Renal cortex interstitium (tissue), 11 donors: ENCODE results near the gene PCCB. TPM values are rescaled to one million over a fixed set of nuclear protein-coding genes. Genes with fewer than 3 reads are reported as not detected.
"Not testable (repeated sequence)": the region's sequence is repeated elsewhere in the genome, so short reads cannot be mapped to it uniquely, and the experiment has no call there.

Experiments used
- DNase-seq, 11 donors: peaks; one replicate each; pipeline ENCODE4 v3.0.0-alpha.2; 2013; ENCODE audit warnings: low read depth in 9 of 11, low spot score in 4 of 11; ENCODE audit errors: extremely low read depth in 1 of 11
- polyA plus RNA-seq, 3 donors: library from polyadenylated mRNA; unstranded; fragments of 120-200 nt; gene quantifications; one replicate each; pipeline ENCODE4 v1.2.1, GENCODE V29; 2013; ENCODE audit not compliant: insufficient read length in 3 of 3

The PCCB gene
- polyA plus RNA-seq, 3 donors, result 60.6 to 63.9 (median 61.6) TPM

GRCh38 chr3:136350132-136350531, 100.0 kb downstream of the PCCB start:
- DNase-seq, result no peak

GRCh38 chr3:136350557-136350956, 100.4 kb downstream of the PCCB start:
- no peak for DNase-seq

DNA sequence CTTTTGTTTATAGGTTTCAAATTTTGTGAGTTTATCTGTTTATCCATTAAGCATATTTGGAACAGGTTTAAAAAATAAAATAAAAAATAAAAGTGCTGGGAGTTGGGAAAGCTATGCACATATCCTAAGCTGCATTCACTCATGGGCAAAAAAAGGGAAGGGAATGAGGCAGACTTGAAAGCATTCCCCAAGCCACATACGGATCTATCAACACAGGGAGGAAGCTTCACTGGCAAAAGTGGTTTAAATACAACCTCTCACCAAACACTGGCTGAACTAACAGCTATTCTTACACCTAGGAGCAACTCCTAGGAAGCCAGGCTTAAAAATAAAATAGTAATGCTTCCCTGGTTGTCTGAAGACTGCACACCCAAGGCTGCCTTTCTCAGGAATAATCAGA, 101.2 kb downstream of the PCCB start:
- DNase-seq, result no peak

DNA sequence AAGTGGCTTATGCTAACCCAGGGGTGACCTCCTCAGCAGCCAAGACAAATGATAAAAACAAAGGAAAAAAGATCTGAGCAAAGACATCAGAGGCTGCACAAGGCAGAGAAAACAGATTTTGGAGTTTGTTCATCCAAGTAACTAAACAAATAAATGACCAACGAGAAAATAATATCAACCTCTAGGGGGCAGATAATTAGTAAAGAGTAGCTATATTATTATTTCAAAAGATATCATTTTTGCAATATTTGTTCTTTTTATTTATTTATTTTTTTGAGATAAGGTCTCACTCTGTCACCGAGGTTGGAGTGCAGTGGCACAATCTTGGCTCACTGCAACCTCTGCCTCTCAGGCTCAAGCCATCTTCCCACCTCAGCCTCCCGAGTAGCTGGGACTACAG, 101.8 kb downstream of the PCCB start:
- no peak for DNase-seq

- DNase-seq, result no peak
Measured at GRCh38 chr3:136353461-136353860, 103.3 kb downstream of the PCCB start.

GRCh38 chr3:136366289-136366688, 116.1 kb downstream of the PCCB start:
- no peak for DNase-seq

- not testable (repeated sequence) for DNase-seq
Measured at GRCh38 chr3:136375800-136376199, 125.7 kb downstream of the PCCB start.

DNA sequence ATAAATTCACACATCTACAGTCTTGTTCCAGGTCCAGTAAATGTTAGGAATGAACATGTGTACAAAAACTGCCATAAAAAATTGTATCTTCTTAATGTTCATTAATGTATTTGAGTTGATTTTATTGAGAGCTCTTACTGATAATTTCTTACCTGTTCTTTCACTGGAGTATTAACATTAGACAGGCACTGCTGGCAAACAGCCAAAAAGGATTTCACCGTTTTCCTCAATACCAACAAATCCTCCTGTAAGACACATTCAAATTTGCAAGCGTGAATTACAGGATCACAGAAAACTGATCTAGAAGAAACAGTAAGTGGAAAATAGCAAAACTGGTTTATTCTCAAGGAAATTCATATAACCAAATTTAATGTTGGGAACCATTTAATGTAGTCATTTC, 127.4 kb downstream of the PCCB start:
- no peak for DNase-seq

DNA sequence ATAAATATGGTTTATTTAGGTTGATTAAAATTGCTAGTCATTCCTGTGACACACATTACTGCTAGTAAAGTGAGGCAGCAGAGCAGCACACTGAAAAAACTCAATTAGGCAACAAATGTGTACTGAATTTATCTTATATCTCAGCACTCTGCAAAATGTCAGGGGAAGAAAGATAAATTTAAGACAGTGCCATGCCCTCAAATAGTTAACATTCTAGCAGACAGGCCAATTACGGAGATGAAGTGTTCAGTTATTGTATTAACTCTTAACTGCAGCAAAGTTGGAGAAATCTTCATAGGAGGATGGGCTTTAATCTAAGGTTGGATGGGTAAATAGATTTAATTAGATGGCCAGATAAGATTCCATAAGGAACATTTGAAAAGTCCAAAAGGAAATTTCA, 127.9 kb downstream of the PCCB start:
- no peak for DNase-seq

Other genes starting within 250 kb of the PCCB start
- gene MSL2, start 54.0 kb upstream of the PCCB start, polyA plus RNA-seq, result 10 to 100 TPM; 42.0 to 55.4 (median 46.9) TPM